Measurements from ENCODE around the gene GALNT2.

GALNT2 gene

GRCh38 chr1:230306169-230306568 is 239.1 kb downstream of the GALNT2 start:
- Histone ChIP-seq H3K27me3 (ENCODE audit: low read depth, low read length) (no peaks in the 10 kb centered on the region), H3K9me3 (ENCODE audit: control insufficient read depth in 1 of 2, low read length in 2 of 2) (no peaks in the 10 kb centered on the region), H3K36me3 (ENCODE audit: control insufficient read depth in 1 of 2, insufficient read depth in 2 of 2, low read length in 2 of 2) (no peaks in the 10 kb centered on the region), H3K27ac (ENCODE audit: low read length) (no peak overlapping the region), H3K4me3 (ENCODE audit: low read depth in 1 of 2, low read length in 2 of 2) (no peak overlapping the region), H3K4me1 (ENCODE audit: control insufficient read depth in 1 of 2, insufficient read depth in 2 of 2, low read length in 2 of 2) (no peaks in the 10 kb centered on the region)

- Histone ChIP-seq H3K4me1 (ENCODE audit: control insufficient read depth in 1 of 2, insufficient read depth in 2 of 2, low read length in 2 of 2) (no peaks in the 10 kb centered on the region), H3K27ac (ENCODE audit: low read length) (no peak overlapping the region), H3K9me3 (ENCODE audit: control insufficient read depth in 1 of 2, low read length in 2 of 2) (no peaks in the 10 kb centered on the region), H3K27me3 (ENCODE audit: low read depth, low read length) (no peaks in the 10 kb centered on the region), H3K4me3 (ENCODE audit: low read depth in 1 of 2, low read length in 2 of 2) (no peak overlapping the region), H3K36me3 (ENCODE audit: control insufficient read depth in 1 of 2, insufficient read depth in 2 of 2, low read length in 2 of 2) (no peaks in the 10 kb centered on the region)
Observed at GRCh38 chr1:230307213-230307612, 240.2 kb downstream of the GALNT2 start.

DNA sequence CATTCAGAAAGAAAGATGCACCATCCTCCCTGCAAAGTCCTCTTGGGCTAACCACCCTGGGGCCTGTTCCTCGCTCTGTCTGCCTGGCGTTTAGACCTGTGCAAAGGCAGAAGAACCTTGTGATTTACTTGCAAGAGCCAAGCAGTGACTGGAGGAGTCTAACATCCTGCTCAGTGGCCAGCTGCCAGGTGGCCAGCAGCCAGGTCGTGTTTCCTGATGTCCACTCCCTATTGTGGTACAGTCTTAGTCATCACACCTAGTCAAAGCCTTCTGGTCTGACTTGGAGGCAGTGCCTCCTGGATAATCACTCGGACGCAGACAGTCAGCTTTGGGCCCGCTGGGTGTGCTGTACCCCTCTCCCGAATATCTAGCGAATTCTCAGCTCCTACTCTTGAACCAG is 241.0 kb downstream of the GALNT2 start:
- H3K36me3 ChIP-seq (ENCODE audit: control insufficient read depth in 1 of 2, insufficient read depth in 2 of 2, low read length in 2 of 2): no peaks in the 10 kb centered on the region
- H3K4me3 ChIP-seq (ENCODE audit: low read depth in 1 of 2, low read length in 2 of 2): no peak overlapping the region
- no peaks in the 10 kb centered on the region for H3K4me1 ChIP-seq (ENCODE audit: control insufficient read depth in 1 of 2, insufficient read depth in 2 of 2, low read length in 2 of 2)
- no peaks in the 10 kb centered on the region for H3K9me3 ChIP-seq (ENCODE audit: control insufficient read depth in 1 of 2, low read length in 2 of 2)
- H3K27me3 ChIP-seq (ENCODE audit: low read depth, low read length): no peaks in the 10 kb centered on the region
- no peak overlapping the region for H3K27ac ChIP-seq (ENCODE audit: low read length)

DNA sequence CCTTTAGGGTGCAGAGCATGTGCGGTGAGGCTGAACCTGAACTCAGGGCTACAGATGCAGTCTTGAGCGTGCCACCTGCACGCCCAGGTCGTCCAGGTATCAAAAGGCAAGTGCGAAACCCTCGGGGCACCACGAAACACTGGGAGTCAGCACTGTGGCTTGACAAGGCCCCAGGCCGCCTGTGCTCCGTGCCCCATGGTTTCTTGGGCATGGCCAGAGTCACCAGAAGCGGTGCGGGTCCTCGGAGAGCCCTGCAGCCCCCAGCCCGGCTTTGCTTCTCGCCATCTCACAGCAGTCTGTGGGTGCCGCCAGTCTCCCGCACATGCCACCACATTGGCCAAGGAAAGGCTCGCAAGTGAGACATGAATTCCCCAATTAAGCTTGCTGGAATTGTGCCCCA is 241.8 kb downstream of the GALNT2 start:
- H3K27ac ChIP-seq (ENCODE audit: low read length): no peak overlapping the region
- no peaks in the 10 kb centered on the region for H3K27me3 ChIP-seq (ENCODE audit: low read depth, low read length)
- H3K9me3 ChIP-seq (ENCODE audit: control insufficient read depth in 1 of 2, low read length in 2 of 2): no peaks in the 10 kb centered on the region
- H3K4me1 ChIP-seq (ENCODE audit: control insufficient read depth in 1 of 2, insufficient read depth in 2 of 2, low read length in 2 of 2): no peaks in the 10 kb centered on the region
- no peaks in the 10 kb centered on the region for H3K36me3 ChIP-seq (ENCODE audit: control insufficient read depth in 1 of 2, insufficient read depth in 2 of 2, low read length in 2 of 2)
- no peak overlapping the region for H3K4me3 ChIP-seq (ENCODE audit: low read depth in 1 of 2, low read length in 2 of 2)

GRCh38 chr1:230309646-230310177 is 242.7 kb downstream of the GALNT2 start:
- Histone ChIP-seq H3K9me3 (ENCODE audit: control insufficient read depth in 1 of 2, low read length in 2 of 2) (no peaks in the 10 kb centered on the region), H3K4me1 (ENCODE audit: control insufficient read depth in 1 of 2, insufficient read depth in 2 of 2, low read length in 2 of 2) (no peaks in the 10 kb centered on the region), H3K36me3 (ENCODE audit: control insufficient read depth in 1 of 2, insufficient read depth in 2 of 2, low read length in 2 of 2) (no peaks in the 10 kb centered on the region), H3K27ac (ENCODE audit: low read length) (no peak overlapping the region), H3K27me3 (ENCODE audit: low read depth, low read length) (no peaks in the 10 kb centered on the region), H3K4me3 (ENCODE audit: low read depth in 1 of 2, low read length in 2 of 2) (no peak overlapping the region)

DNA sequence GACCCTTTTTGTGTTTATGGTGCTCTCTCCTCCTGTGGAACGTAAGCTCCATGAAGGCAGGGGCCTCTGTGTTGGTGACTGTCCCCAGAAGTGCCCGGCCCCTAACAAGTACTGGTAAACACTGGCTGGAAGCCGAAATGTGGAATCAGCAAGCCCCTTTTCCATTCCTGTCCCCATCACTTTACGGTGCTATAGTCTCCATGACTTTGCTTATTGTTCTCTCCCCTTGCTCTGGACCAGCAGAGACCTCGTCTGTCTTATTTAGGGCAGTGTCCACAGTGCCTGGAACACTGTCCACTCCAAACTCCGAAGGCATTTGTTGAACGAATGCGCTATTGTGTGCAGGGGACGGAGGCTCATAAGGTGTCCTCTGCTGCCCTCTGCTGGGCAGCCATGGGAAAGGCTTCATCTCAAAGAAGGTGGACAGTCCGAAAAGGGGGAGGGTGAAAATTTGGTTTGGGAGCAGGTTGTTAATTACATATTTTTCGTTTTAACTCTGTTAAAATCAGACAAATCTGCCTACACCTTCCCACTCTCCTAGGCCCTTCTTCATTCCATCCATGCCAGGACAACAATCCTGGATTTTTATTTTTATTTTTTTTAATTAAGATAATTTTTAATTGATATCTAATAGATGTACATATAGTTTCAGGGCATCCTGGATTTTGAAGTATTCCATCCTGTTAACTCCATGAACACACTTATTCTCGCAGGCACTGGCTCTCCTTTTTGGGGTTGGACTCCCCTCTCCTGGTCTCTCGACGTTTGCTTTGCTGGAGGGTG is 243.5 kb downstream of the GALNT2 start:
- Histone ChIP-seq H3K4me1 (ENCODE audit: control insufficient read depth in 1 of 2, insufficient read depth in 2 of 2, low read length in 2 of 2) (no peaks in the 10 kb centered on the region), H3K9me3 (ENCODE audit: control insufficient read depth in 1 of 2, low read length in 2 of 2) (no peaks in the 10 kb centered on the region), H3K36me3 (ENCODE audit: control insufficient read depth in 1 of 2, insufficient read depth in 2 of 2, low read length in 2 of 2) (no peaks in the 10 kb centered on the region), H3K27ac (ENCODE audit: low read length) (no peak overlapping the region), H3K27me3 (ENCODE audit: low read depth, low read length) (no peaks in the 10 kb centered on the region), H3K4me3 (ENCODE audit: low read depth in 1 of 2, low read length in 2 of 2) (no peak overlapping the region)

DNA sequence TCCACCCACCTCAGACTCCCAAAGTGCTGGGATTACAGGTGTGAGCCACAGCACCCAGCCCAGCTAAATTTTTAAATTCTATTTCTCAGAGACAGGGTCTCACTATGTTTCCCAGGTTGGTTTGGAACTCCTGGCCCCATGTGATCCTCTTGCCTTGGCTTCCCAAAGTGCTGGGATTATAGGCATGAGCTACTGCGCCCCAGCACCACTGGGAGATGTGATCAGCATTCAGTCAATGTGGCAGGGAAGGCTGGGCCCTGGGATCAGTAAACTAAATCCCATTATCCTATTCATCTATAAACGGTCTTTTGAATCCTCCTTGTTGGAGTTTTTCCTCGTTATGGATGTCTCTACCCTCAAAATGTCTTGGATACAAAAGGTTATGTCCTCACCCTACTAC is 245.6 kb downstream of the GALNT2 start:
- Histone ChIP-seq H3K27ac (ENCODE audit: low read length) (no peak overlapping the region), H3K4me3 (ENCODE audit: low read depth in 1 of 2, low read length in 2 of 2) (no peak overlapping the region), H3K4me1 (ENCODE audit: control insufficient read depth in 1 of 2, insufficient read depth in 2 of 2, low read length in 2 of 2) (no peaks in the 10 kb centered on the region), H3K27me3 (ENCODE audit: low read depth, low read length) (no peaks in the 10 kb centered on the region), H3K36me3 (ENCODE audit: control insufficient read depth in 1 of 2, insufficient read depth in 2 of 2, low read length in 2 of 2) (no peaks in the 10 kb centered on the region), H3K9me3 (ENCODE audit: control insufficient read depth in 1 of 2, low read length in 2 of 2) (no peaks in the 10 kb centered on the region)

DNA sequence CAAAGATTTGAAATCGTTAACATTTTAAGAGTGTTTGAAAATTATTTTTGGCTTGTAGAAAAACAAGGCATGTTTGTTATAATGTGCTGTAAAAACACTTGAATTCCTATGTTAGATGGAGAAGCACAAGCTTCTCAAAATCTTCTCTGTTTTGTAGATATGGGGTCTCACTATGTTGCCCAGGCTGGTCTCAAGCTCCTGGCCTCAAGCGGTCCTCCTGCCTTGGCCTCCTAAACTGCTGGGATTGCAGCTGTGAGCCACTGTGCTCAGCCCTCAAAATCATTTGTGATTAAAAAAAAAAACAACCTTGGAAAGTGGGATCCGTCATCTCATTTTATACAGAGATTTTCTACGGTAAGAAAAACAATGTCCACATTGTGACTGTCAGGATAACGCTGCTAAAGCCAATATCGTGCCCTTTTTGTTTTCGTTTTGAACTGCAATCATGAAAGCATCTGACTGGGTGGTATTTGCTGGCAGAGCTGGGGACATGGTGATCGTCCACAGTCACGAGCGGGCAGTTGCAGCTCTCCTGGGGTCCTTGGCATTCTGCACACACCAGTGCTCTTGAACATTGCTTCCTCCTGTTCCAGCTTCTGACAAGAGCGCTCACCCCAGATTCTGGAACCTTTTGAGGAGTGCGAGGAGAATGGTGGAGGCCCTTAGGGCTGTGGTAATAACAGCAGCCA is 246.6 kb downstream of the GALNT2 start:
- Histone ChIP-seq H3K9me3 (ENCODE audit: control insufficient read depth in 1 of 2, low read length in 2 of 2) (no peaks in the 10 kb centered on the region), H3K36me3 (ENCODE audit: control insufficient read depth in 1 of 2, insufficient read depth in 2 of 2, low read length in 2 of 2) (no peaks in the 10 kb centered on the region), H3K4me3 (ENCODE audit: low read depth in 1 of 2, low read length in 2 of 2) (no peak overlapping the region), H3K27me3 (ENCODE audit: low read depth, low read length) (no peaks in the 10 kb centered on the region), H3K27ac (ENCODE audit: low read length) (no peak overlapping the region), H3K4me1 (ENCODE audit: control insufficient read depth in 1 of 2, insufficient read depth in 2 of 2, low read length in 2 of 2) (no peaks in the 10 kb centered on the region)

DNA sequence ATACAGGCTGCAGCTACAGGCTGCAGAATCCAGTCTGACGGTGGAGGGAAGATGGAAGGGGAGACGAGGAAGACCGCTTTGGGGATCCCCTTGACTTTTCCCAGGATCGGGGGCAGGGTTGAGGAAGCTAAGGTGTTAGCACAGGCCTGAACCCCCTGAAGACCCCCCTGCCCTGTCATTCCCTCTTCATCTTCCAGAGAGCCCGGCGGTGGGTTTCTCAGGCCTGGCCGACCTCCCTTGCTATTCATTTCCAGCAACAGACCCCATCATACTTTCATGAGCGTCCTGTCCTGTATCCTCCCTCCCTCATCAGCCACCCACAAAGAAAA is 247.1 kb downstream of the GALNT2 start:
- no peak overlapping the region for H3K4me3 ChIP-seq (ENCODE audit: low read depth in 1 of 2, low read length in 2 of 2)
- no peaks in the 10 kb centered on the region for H3K9me3 ChIP-seq (ENCODE audit: control insufficient read depth in 1 of 2, low read length in 2 of 2)

DNA sequence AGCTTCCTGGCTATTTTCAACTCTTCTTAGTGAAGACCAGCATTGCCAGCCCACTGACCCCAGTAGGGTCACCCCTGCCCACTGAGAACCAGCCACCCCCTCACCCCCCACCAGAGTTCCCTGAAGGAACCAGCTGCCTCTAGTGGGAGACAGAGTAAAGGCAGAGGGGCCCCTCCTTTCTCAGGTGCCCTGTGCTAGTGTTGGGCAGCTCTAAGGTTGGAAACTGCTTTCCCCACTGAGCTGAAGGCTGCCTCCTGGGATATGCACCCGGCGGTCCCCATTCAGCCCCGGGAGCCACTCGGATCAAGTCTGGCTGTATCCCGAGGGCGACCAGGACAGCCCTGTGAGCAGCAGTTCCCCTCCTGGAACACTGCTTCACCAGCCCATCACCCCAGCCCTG is 248.1 kb downstream of the GALNT2 start:
- H3K27me3 ChIP-seq (ENCODE audit: low read depth, low read length): no peaks in the 10 kb centered on the region
- no peak overlapping the region for H3K27ac ChIP-seq (ENCODE audit: low read length)
- H3K9me3 ChIP-seq (ENCODE audit: control insufficient read depth in 1 of 2, low read length in 2 of 2): no peaks in the 10 kb centered on the region
- no peaks in the 10 kb centered on the region for H3K4me1 ChIP-seq (ENCODE audit: control insufficient read depth in 1 of 2, insufficient read depth in 2 of 2, low read length in 2 of 2)
- H3K36me3 ChIP-seq (ENCODE audit: control insufficient read depth in 1 of 2, insufficient read depth in 2 of 2, low read length in 2 of 2): no peaks in the 10 kb centered on the region
- H3K4me3 ChIP-seq (ENCODE audit: low read depth in 1 of 2, low read length in 2 of 2): no peak overlapping the region

More for the DNA sequence above, 247.1 kb downstream of the GALNT2 start:
- H3K27me3 ChIP-seq (ENCODE audit: low read depth, low read length): no peaks in the 10 kb centered on the region
- H3K36me3 ChIP-seq (ENCODE audit: control insufficient read depth in 1 of 2, insufficient read depth in 2 of 2, low read length in 2 of 2): no peaks in the 10 kb centered on the region
- no peak overlapping the region for H3K27ac ChIP-seq (ENCODE audit: low read length)
- no peaks in the 10 kb centered on the region for H3K4me1 ChIP-seq (ENCODE audit: control insufficient read depth in 1 of 2, insufficient read depth in 2 of 2, low read length in 2 of 2)

GRCh38 chr1:230316864-230317745 is 250.1 kb downstream of the GALNT2 start:
- Histone ChIP-seq H3K36me3 (ENCODE audit: control insufficient read depth in 1 of 2, insufficient read depth in 2 of 2, low read length in 2 of 2) (no peaks in the 10 kb centered on the region), H3K4me3 (ENCODE audit: low read depth in 1 of 2, low read length in 2 of 2) (no peak overlapping the region), H3K27ac (ENCODE audit: low read length) (no peak overlapping the region), H3K9me3 (ENCODE audit: control insufficient read depth in 1 of 2, low read length in 2 of 2) (no peaks in the 10 kb centered on the region), H3K4me1 (ENCODE audit: control insufficient read depth in 1 of 2, insufficient read depth in 2 of 2, low read length in 2 of 2) (no peaks in the 10 kb centered on the region), H3K27me3 (ENCODE audit: low read depth, low read length) (no peaks in the 10 kb centered on the region)

Data from muscle layer of duodenum (tissue), 2 donors.